Fibroblast of skin of scalp (primary cell): ENCODE measurements around the gene DAP.
"Not testable (repeated sequence)": the region's sequence is repeated elsewhere in the genome, so short reads cannot be mapped to it uniquely, and the experiment has no call there.

Experiments used
- DNase-seq: peaks from one replicate; pipeline ENCODE4 v3.0.0-alpha.2; 2013

Gene DAP

GRCh38 chr5:10649666-10650380 lies 111.2 kb downstream of the DAP start:
- DNase-seq = peak; percentile 55

- no peak for DNase-seq
Measured at GRCh38 chr5:10648806-10649665, 112.0 kb downstream of the DAP start.

- no peak for DNase-seq
Measured at GRCh38 chr5:10647640-10648039, 113.4 kb downstream of the DAP start.

GRCh38 chr5:10645671-10646070 lies 115.4 kb downstream of the DAP start:
- DNase-seq = no peak

- no peak for DNase-seq
Measured at GRCh38 chr5:10645146-10645545, 115.9 kb downstream of the DAP start.

- DNase-seq = no peak
Measured at GRCh38 chr5:10644192-10644591, 116.8 kb downstream of the DAP start.

GRCh38 chr5:10642367-10642766 lies 118.7 kb downstream of the DAP start:
- no peak for DNase-seq

GRCh38 chr5:10639846-10640368 lies 121.1 kb downstream of the DAP start:
- DNase-seq = no peak

- DNase-seq = not testable (repeated sequence)
Measured at GRCh38 chr5:10638723-10639122, 122.3 kb downstream of the DAP start.

GRCh38 chr5:10637944-10638343 lies 123.1 kb downstream of the DAP start:
- DNase-seq = no peak

GRCh38 chr5:10636363-10637142 lies 124.5 kb downstream of the DAP start:
- no peak for DNase-seq

- no peak for DNase-seq
Measured at GRCh38 chr5:10635867-10636350, 125.1 kb downstream of the DAP start.

- DNase-seq = peak; percentile 26
Measured at GRCh38 chr5:10635257-10635866, 125.7 kb downstream of the DAP start.

- DNase-seq = no peak
Measured at GRCh38 chr5:10634562-10634961, 126.5 kb downstream of the DAP start.

- no peak for DNase-seq
Measured at GRCh38 chr5:10634050-10634449, 127.0 kb downstream of the DAP start.

GRCh38 chr5:10633271-10634049 lies 127.6 kb downstream of the DAP start:
- no peak for DNase-seq

GRCh38 chr5:10632110-10632761 lies 128.8 kb downstream of the DAP start:
- DNase-seq = peak; percentile 74

- DNase-seq = no peak
Measured at GRCh38 chr5:10631316-10631996, 129.6 kb downstream of the DAP start.

GRCh38 chr5:10630744-10631143 lies 130.3 kb downstream of the DAP start:
- not testable (repeated sequence) for DNase-seq

- no peak for DNase-seq
Measured at GRCh38 chr5:10630126-10630525, 130.9 kb downstream of the DAP start.
